ENCODE data around the gene KLHDC7B.

KLHDC7B gene

GRCh38 chr22:50563413-50564160 lies 17.9 kb downstream of the KLHDC7B start:
- TF ChIP-seq, protein P1, sequence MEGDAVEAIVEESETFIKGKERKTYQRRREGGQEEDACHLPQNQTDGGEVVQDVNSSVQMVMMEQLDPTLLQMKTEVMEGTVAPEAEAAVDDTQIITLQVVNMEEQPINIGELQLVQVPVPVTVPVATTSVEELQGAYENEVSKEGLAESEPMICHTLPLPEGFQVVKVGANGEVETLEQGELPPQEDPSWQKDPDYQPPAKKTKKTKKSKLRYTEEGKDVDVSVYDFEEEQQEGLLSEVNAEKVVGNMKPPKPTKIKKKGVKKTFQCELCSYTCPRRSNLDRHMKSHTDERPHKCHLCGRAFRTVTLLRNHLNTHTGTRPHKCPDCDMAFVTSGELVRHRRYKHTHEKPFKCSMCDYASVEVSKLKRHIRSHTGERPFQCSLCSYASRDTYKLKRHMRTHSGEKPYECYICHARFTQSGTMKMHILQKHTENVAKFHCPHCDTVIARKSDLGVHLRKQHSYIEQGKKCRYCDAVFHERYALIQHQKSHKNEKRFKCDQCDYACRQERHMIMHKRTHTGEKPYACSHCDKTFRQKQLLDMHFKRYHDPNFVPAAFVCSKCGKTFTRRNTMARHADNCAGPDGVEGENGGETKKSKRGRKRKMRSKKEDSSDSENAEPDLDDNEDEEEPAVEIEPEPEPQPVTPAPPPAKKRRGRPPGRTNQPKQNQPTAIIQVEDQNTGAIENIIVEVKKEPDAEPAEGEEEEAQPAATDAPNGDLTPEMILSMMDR (conservative IDR thresholded peaks at IDR 0.05; ENCODE audit: low read depth, low read length) = no peak
- peak overlapping the region; percentile 60 for H3K4me3 ChIP-seq (ENCODE audit: low read depth, low read length)
- DNase-seq (ENCODE audit: low read depth) = no peak

DNA sequence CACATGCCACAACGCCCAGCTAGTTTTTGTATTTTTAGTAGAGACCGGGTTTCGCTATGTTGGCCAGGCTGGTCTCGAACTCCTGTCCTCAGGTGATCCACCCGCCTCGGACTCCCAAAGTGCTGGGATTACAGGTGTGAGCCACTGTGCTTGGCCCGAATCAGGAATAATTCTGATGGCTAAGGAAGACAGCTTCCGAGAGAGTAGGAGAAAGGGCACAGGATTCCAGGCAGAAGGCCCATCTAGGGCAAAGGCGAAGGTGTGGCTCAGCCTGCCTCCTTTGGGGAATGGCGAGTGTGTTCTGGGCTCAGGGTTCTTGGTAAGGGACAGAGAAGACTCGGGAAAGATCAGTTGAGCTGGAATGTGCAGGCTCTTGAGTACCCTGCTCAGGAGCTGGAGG lies 18.6 kb downstream of the KLHDC7B start:
- TF ChIP-seq, protein P1 (conservative IDR thresholded peaks at IDR 0.05; ENCODE audit: low read depth, low read length) = no peak
- no peak for DNase-seq (ENCODE audit: low read depth)
- H3K4me3 ChIP-seq (ENCODE audit: low read depth, low read length) = no peak overlapping the region

DNA sequence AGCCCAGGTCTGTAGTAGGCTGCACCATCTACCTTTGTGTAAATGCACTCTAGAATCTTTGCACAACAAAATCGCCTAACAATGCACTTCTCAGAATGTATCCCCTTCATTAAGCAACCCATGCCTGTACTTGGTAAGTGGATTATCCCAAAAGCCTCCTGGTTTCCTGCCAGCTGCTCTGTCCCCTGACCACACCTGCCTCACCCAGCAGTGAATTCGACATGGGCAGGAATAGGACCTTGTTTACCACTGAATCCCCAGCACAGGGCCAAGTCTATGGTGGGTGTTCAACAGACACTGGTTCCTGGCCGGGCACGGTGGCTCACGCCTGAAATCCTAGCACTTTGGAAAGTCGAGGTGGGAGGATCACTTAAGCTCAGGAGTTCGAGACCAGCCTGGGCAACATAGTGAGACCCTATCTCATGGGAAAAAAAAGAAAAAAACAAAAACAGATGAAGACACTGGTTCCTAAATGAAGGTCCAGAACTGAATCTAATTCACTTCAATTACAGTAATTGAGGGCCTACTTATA lies 22.1 kb downstream of the KLHDC7B start:
- DNase-seq (ENCODE audit: low read depth) = no peak
- no peak overlapping the region for H3K4me3 ChIP-seq (ENCODE audit: low read depth, low read length)
- TF ChIP-seq, protein P1 (conservative IDR thresholded peaks at IDR 0.05; ENCODE audit: low read depth, low read length) = no peak

DNA sequence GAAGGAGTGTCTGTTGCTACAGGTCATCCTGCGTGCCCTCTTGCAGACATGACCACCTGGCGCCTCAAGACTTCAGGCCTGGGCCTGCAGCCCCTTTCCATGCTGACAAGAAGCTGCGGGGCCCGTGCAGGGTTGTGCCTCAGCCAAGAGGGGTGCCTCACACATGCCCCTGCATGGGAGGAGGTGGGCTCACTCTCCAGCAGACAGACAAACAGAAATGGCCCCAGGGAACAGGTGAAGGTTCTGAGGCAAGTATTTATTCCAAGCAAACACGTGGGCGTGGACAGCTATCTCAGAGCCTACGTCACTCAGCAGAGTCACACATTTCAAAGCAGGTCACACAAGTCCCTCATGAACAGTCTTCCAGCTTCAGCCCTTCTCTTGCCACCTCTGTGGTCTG lies 22.9 kb downstream of the KLHDC7B start:
- DNase-seq (ENCODE audit: low read depth) = no peak
- TF ChIP-seq, protein P1 (conservative IDR thresholded peaks at IDR 0.05; ENCODE audit: low read depth, low read length) = no peak
- H3K4me3 ChIP-seq (ENCODE audit: low read depth, low read length) = no peak overlapping the region

GRCh38 chr22:50569041-50569459 lies 23.4 kb downstream of the KLHDC7B start:
- TF ChIP-seq, protein P1 (conservative IDR thresholded peaks at IDR 0.05; ENCODE audit: low read depth, low read length) = no peak
- no peak for DNase-seq (ENCODE audit: low read depth)
- H3K4me3 ChIP-seq (ENCODE audit: low read depth, low read length) = no peak overlapping the region

- no peak for DNase-seq (ENCODE audit: low read depth)
- no peak overlapping the region for H3K4me3 ChIP-seq (ENCODE audit: low read depth, low read length)
- TF ChIP-seq, protein P1 (conservative IDR thresholded peaks at IDR 0.05; ENCODE audit: low read depth, low read length) = no peak
Measured at GRCh38 chr22:50569896-50570535, 24.3 kb downstream of the KLHDC7B start.
